ENCODE data around the gene TIMM10B. TPM values are rescaled to one million over a fixed set of nuclear protein-coding genes. Genes with fewer than 3 reads are reported as not detected.
"Not testable (repeated sequence)": the region's sequence is repeated elsewhere in the genome, so short reads cannot be mapped to it uniquely, and the experiment has no call there.

The TIMM10B gene
- polyA plus RNA-seq, 1 donor, result 16.3 TPM

- no peak for DNase-seq (ENCODE audit: low read depth)
These were observed 24.4 kb downstream of the TIMM10B start for GRCh38 chr11:6505577-6506240.

DNA sequence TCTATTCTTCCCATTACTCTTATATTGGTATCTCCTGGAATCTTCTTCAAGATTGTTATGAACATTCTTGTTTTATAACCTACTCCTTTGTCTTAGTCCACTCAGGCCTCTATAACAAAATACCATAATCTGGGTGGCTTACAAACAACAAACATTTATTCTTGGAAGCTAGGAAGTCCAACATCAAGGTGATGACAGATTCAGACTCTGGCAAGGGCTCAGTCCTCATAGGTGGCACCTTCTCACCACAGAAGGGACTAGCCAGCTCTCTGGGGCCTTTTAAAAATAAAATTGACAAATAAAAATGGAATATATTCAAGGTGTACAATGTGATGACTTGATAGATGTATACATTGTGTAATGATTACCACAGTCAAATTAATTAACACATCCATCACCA, 35.6 kb downstream of the TIMM10B start:
- DNase-seq (ENCODE audit: low read depth), result no peak

DNA sequence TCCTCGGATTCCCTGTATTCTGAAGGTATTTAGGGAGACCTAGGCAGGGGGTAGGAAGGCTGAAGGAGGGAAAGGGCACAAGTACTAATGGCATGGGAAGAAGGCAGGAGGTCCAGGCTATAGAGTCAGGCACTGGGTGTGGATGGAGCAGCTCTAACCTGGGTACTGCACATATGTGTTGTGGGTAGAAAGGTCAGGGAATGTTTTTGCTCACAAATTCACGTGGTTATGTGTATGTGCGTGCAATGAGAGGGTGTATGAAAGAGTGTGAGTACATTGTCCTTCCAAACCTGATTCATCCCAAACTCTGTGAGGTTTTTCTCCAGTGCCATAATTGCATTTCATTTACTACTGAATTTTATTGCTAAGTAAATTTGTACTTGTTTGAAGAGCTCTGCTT, 39.0 kb downstream of the TIMM10B start:
- DNase-seq (ENCODE audit: low read depth), result no peak

- DNase-seq (ENCODE audit: low read depth), result not testable (repeated sequence)
These were observed 40.6 kb downstream of the TIMM10B start for GRCh38 chr11:6521946-6522345.

GRCh38 chr11:6523253-6523652, 42.0 kb downstream of the TIMM10B start:
- no peak for DNase-seq (ENCODE audit: low read depth)

GRCh38 chr11:6526411-6527135, 45.3 kb downstream of the TIMM10B start:
- DNase-seq (ENCODE audit: low read depth), result no peak

DNA sequence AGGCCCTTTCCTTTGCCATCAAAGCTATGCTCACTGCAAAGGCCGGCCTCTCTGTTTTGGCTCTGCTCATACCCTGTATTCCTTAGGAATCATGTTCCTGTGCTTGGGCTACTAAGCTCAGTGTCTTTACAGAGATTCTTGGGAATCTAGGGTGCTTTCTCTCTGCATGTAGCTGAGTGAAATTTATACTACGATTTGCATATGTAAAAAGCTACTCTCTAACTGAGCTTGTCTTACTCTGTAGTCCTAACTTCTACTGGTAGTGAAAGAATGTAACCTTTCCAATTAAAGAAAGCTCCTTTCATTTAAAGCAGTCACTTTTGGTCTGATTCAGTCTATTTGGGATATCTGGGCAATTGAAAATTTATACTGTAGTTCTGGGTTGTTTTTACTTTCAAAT, 48.0 kb downstream of the TIMM10B start:
- DNase-seq (ENCODE audit: low read depth), result no peak

GRCh38 chr11:6530848-6531247, 49.5 kb downstream of the TIMM10B start:
- no peak for DNase-seq (ENCODE audit: low read depth)

DNA sequence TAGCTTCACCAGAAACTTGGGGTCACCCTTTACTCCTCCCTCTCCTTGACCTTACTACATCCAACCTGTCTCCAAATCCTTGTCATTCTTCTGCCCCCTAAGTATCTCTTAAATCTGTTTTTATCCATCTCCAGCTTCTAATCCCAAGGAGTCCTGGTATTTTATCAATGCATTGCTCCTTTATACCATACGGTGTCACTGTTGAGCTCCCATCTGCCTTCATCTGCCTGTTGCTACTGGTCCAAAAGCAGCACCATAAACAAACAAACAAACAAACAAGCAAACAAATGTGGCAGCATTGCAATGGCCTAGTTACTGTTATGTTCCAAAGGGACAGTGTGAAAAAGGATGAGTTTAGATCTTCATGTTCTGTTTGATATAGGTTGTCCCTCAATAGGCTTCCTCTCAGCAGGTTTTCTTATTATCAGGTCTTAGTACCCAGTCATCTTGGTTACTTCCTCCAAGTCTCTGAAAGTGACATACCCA, 50.0 kb downstream of the TIMM10B start:
- DNase-seq (ENCODE audit: low read depth), result peak; percentile 35

Other genes starting within 250 kb of the TIMM10B start
- 24.1 TPM for gene FHIP1B, start 246.9 kb upstream of the TIMM10B start, polyA plus RNA-seq (ENCODE audit: insufficient read length)
- gene CNGA4, start 242.4 kb upstream of the TIMM10B start, polyA plus RNA-seq (ENCODE audit: insufficient read length), result 0.15 TPM
- gene CCKBR, start 221.7 kb upstream of the TIMM10B start, polyA plus RNA-seq (ENCODE audit: insufficient read length), result not detected
- 32.5 TPM for gene CAVIN3, start 161.0 kb upstream of the TIMM10B start, polyA plus RNA-seq (ENCODE audit: insufficient read length)
- 22.4 TPM for gene SMPD1, start 91.0 kb upstream of the TIMM10B start, polyA plus RNA-seq (ENCODE audit: insufficient read length)
- gene APBB1, start 62.4 kb upstream of the TIMM10B start, polyA plus RNA-seq (ENCODE audit: insufficient read length), result 29.1 TPM
- gene HPX, start 40.5 kb upstream of the TIMM10B start, polyA plus RNA-seq (ENCODE audit: insufficient read length), result 2.5 TPM
- 17.2 TPM for gene TRIM3, start 7.6 kb upstream of the TIMM10B start, polyA plus RNA-seq (ENCODE audit: insufficient read length)
- gene ARFIP2, start 170 bp upstream of the TIMM10B start, polyA plus RNA-seq (ENCODE audit: insufficient read length), result 33.1 TPM
- gene DNHD1, start 15.8 kb downstream of the TIMM10B start, polyA plus RNA-seq (ENCODE audit: insufficient read length), result 9.8 TPM
- gene RRP8, start 122.1 kb downstream of the TIMM10B start, polyA plus RNA-seq (ENCODE audit: insufficient read length), result 22.0 TPM
- gene ILK, start 122.3 kb downstream of the TIMM10B start, polyA plus RNA-seq (ENCODE audit: insufficient read length), result 150 TPM
- gene TAF10, start 130.7 kb downstream of the TIMM10B start, polyA plus RNA-seq (ENCODE audit: insufficient read length), result 120 TPM
- 33.7 TPM for gene TPP1, start 137.9 kb downstream of the TIMM10B start, polyA plus RNA-seq (ENCODE audit: insufficient read length)
- 35.8 TPM for gene DCHS1, start 174.3 kb downstream of the TIMM10B start, polyA plus RNA-seq (ENCODE audit: insufficient read length)
- gene MRPL17, start 201.8 kb downstream of the TIMM10B start, polyA plus RNA-seq (ENCODE audit: insufficient read length), result 62.7 TPM